T-helper 17 cell (primary cell): ENCODE measurements around the gene HNF1A. TPM values are rescaled to one million over a fixed set of nuclear protein-coding genes. Genes with fewer than 3 reads are reported as not detected.
"Not testable (repeated sequence)": the region's sequence is repeated elsewhere in the genome, so short reads cannot be mapped to it uniquely, and the experiment has no call there.

Experiments used
- ATAC-seq: fragments of 150-1000 bp; cut with Tn5 transposase; 2 replicates; pipeline ENCODE4 v1.10.0; 2021; ENCODE audit warnings: mild to moderate bottlenecking, moderate library complexity
- DNase-seq, 3 donors: peaks; one replicate each; pipeline versions ENCODE4 v3.0.0 to v3.0.0-alpha.2; 2020 to 2021
- H3K9me3 ChIP-seq: one replicate; pipeline ENCODE4 v1.7.0; 2013; ENCODE audit warnings: low read length, mild to moderate bottlenecking; ENCODE audit not compliant: control insufficient read depth, poor library complexity, severe bottlenecking
- H3K27ac Mint-ChIP-seq: one replicate; pipeline ENCODE4 v1.8.0; 2022; ENCODE audit warnings: mild to moderate bottlenecking, moderate library complexity, mixed read lengths
- H3K27me3 Mint-ChIP-seq: one replicate; pipeline ENCODE4 v1.8.0; 2022; ENCODE audit warnings: mixed read lengths
- H3K36me3 Mint-ChIP-seq: one replicate; pipeline ENCODE4 v1.8.0; 2022; ENCODE audit warnings: low read depth, mixed read lengths
- H3K4me1 Mint-ChIP-seq: one replicate; pipeline ENCODE4 v1.8.0; 2022; ENCODE audit warnings: mild to moderate bottlenecking, mixed read lengths
- H3K4me3 Mint-ChIP-seq: one replicate; pipeline ENCODE4 v1.8.0; 2022; ENCODE audit warnings: mild to moderate bottlenecking, moderate library complexity, mixed read lengths
- total RNA-seq, 4 donors: library from RNA in 2 of 4; stranded (reverse) in 2 of 4; gene quantifications; one replicate each; pipeline ENCODE4 v1.2.3 and lab custom pipeline; 2022 to 2026

HNF1A gene
- total RNA-seq, 2 donors from 2014 or later, result not detected

DNA sequence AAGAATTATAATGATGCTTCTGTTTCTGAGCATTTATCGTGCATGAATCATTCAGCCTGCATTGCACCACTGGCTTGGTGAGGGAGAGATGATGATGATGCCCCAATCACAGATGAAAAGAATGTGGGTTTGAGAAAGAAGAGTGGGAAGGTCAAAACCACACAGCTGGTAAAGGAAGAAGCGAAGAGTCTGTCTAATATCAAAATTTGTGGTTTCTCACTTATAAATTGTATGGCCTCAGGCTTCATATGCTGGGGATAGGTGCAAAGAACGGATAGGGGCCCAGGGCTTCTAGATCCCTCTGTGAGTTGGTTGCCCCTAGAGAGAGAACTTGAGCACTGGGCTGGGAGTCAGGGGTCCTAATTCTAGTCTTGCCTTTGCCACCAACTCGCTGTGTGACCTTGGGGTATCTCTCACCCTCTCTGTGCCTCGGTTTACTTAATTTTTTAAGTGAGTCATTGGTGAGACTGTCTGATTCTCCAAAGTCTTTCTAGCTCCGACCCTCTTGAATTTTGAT lies 58.5 kb downstream of the HNF1A start:
- no peak for ATAC-seq
- H3K4me1 Mint-ChIP-seq, result peaks cover 47% of the 10 kb centered on the region
- H3K4me3 Mint-ChIP-seq, result peak overlapping the region; percentile 75
- peak overlapping the region; percentile 95 for H3K27ac Mint-ChIP-seq
- no peaks in the 10 kb centered on the region for H3K9me3 ChIP-seq
- H3K27me3 Mint-ChIP-seq, result peaks cover 5% of the 10 kb centered on the region
- H3K36me3 Mint-ChIP-seq, result peaks cover 2% of the 10 kb centered on the region
- no peak for DNase-seq

DNA sequence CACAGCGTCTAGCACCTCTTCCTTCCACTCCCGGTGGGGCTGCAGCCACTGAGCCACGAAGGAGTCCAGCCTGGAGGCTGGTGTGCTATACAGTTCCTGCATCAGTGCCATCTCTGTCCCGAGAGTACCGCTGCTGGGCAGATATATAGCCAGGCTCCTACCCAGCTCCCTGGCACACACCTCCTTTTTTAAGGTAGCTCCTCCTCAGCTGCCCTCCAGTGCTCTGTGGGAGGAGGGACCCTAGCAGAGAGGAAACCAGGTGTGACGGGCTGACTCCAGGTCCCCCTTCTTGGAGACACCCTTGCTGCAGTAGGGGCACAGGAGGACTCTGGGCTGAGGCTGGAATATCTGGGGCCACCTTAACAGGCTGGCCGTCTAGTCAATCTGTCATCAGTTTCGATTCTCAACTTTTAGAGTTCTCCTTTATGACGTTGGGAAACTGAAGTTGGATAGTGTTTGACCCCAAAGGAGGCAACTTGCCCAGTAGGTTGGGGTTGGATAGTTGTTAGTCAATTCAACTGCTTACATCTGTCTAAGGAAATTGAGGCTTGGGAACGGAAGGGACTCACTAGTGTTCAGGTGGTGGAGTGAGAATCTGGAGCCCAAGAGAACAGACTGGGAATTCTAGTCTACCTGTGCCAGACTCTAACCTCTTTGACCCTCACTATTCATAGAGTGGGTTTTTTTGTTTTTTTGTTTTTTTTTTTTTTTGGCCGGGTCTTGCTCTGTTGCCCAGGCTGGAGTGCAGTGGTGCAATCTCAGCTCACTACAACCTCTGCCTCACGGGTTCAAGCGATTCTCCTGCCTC lies 60.7 kb downstream of the HNF1A start, which contains the start of gene OASL:
TSS of gene OASL (minus strand) at position 386 of the 808 bp plus-strand sequence. CDS start at position 111, 275 bp downstream.
- ATAC-seq (peak; percentile 82), DNase-seq (peak; percentile 34 to 52 (median 44))
- no peaks in the 10 kb centered on the region for H3K9me3 ChIP-seq
- Mint-ChIP-seq H3K27ac (peak within 1 kb of the TSS; percentile 95), H3K4me1 (peaks cover 37% of the 10 kb centered on the region), H3K27me3 (peaks cover 21% of the 10 kb centered on the region), H3K36me3 (peaks cover 8% of the 10 kb centered on the region), H3K4me3 (peak within 1 kb of the TSS; percentile 94)

DNA sequence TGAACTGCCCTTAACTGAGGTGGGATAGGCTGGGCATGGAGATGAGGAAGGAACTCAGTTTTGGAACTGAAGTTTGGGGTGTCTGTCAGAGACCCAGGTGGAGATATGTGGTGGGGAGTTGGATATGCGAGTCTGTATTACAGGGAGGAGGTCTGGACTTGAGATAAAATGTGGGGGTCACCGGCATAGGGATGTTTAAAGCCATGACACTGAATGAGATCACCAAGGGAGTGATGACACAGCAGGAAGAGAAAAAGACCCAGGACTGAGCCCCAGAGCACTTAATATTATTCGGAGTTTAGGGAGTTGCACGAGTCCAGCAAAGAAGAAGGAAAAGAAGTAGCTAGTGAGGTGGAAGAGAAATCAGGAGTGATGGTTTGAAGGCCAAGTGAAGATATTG lies 64.7 kb downstream of the HNF1A start:
- H3K9me3 ChIP-seq, result no peaks in the 10 kb centered on the region
- DNase-seq (no peak), ATAC-seq (no peak)
- peaks cover 21% of the 10 kb centered on the region for H3K4me1 Mint-ChIP-seq
- peak overlapping the region; percentile 78 for H3K27ac Mint-ChIP-seq
- H3K36me3 Mint-ChIP-seq, result peaks cover 10% of the 10 kb centered on the region
- no peak overlapping the region for H3K4me3 Mint-ChIP-seq
- peaks cover 31% of the 10 kb centered on the region for H3K27me3 Mint-ChIP-seq

DNA sequence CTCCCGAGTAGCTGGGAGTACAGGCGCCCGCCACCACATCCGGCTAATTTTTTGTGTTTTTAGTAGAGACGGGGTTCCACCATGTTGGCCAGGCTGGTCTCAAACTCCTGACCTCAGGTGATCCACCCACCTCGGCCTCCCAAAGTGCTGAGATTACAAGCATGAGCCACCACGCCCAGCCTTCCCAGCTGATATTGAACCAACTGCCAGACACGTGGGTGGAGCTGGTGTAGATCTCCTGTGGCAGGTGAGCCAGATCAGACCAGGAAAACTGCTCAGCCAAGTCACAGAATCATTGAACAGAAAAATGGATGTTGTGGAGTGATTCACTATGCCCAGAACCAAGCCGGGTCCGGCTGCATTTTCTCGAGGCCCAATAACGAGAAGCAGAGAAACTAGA lies 69.1 kb downstream of the HNF1A start:
- not testable (repeated sequence) for H3K27ac Mint-ChIP-seq, H3K4me3 Mint-ChIP-seq, ATAC-seq, DNase-seq, H3K36me3 Mint-ChIP-seq, H3K9me3 ChIP-seq
- Mint-ChIP-seq H3K4me1 (peaks cover 12% of the 10 kb centered on the region), H3K27me3 (peaks cover 35% of the 10 kb centered on the region)

DNA sequence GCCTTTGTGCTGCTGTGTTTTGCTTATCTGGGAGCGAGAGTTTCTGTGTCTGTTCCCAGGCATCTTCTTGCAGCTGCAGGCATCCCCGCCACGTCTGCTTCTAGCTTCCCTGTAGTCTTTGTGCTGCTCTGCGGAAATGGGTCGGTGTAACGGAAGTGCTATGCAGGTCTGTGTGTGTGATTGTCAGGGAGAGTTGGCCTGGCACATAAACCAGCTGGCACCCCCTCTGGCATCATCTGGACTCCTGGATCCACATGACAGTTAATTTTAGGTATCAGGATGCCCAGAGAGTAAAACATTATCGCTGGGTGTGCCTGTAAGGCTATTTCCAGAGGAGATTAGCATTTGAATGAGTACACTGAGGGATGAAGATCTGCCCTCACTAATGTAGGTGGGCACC lies 70.1 kb downstream of the HNF1A start:
- ATAC-seq (peak; percentile 58), DNase-seq (no peak)
- peaks cover 11% of the 10 kb centered on the region for H3K4me1 Mint-ChIP-seq
- H3K27me3 Mint-ChIP-seq, result peaks cover 25% of the 10 kb centered on the region
- peaks cover 2% of the 10 kb centered on the region for H3K36me3 Mint-ChIP-seq
- no peaks in the 10 kb centered on the region for H3K9me3 ChIP-seq
- peak overlapping the region; percentile 82 for H3K4me3 Mint-ChIP-seq
- H3K27ac Mint-ChIP-seq, result peak overlapping the region; percentile 61

DNA sequence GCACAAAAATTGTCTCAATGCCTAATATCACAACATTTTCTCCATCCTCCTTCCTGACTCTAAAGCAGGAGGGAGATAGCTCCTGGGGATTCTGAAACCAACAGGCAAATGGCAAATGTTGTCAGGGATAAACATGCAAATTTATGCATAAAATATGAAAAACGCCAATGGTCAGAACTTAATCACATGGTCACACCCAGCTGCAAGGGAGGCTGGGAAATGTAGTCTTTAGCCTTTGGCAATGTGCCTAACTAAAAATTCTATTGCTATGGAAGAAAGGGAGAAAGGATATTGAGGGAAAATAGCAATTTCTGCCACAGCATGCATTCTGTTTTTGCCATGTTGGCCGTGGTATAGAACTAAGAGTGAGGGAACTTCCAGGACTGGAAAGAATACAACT lies 72.4 kb downstream of the HNF1A start:
- Mint-ChIP-seq H3K27me3 (peaks cover 10% of the 10 kb centered on the region), H3K36me3 (no peaks in the 10 kb centered on the region), H3K4me1 (peaks cover 3% of the 10 kb centered on the region), H3K4me3 (no peak overlapping the region), H3K27ac (no peak overlapping the region)
- ATAC-seq, result no peak
- H3K9me3 ChIP-seq, result no peaks in the 10 kb centered on the region
- DNase-seq, result no peak

Other genes with a start within 250 kb of the HNF1A start
- gene SPPL3, start 74.2 kb upstream of the HNF1A start, total RNA-seq, result 10 to 100 TPM; 44.6 to 60.7 TPM
- 10 to 100 TPM; 16.1 to 17.3 TPM for gene C12orf43, start 37.9 kb downstream of the HNF1A start, total RNA-seq
- gene OASL, start 60.7 kb downstream of the HNF1A start, total RNA-seq, result 10 to 100 TPM; 18.8 to 30.3 TPM
- 10 to 100 TPM in 1 of 2 donors, 1 to 10 TPM in 1; 6.3 to 10.4 TPM for gene P2RX7, start 154.3 kb downstream of the HNF1A start, total RNA-seq
- 10 to 100 TPM; 42.8 to 53.5 TPM for gene P2RX4, start 231.6 kb downstream of the HNF1A start, total RNA-seq